ENCODE data around the gene ZNF503.

GRCh38 chr10:75403939-75404814, 2.6 kb upstream of the ZNF503 start:
- no peak for TF ChIP-seq CTCF (IDR thresholded peaks at IDR 0.05)
- peak; percentile 22 to 54 (median 47) for TF ChIP-seq POLR2A (IDR thresholded peaks at IDR 0.05)

Measured in body of pancreas (tissue), 4 donors.